Measurements from ENCODE around the gene DUOX1.

- TF ChIP-seq CTCF (conservative IDR thresholded peaks at IDR 0.05) (no peak), EZH2 (IDR thresholded peaks at IDR 0.05; ENCODE audit: low read depth) (no peak)
These were observed 27.1 kb downstream of the DUOX1 start for GRCh38 chr15:45156744-45157455.

Data from PC-9 (cell line).